IPS-20b (cell line): ENCODE results near the gene CHD9.
"Not testable (repeated sequence)": the region's sequence is repeated elsewhere in the genome, so short reads cannot be mapped to it uniquely, and the experiment has no call there.

Experiments
- H3K27ac ChIP-seq: one replicate; pipeline ENCODE4 v1.5.1; 2013; ENCODE audit warnings: low read length
- H3K27me3 ChIP-seq: 2 replicates; pipeline ENCODE4 v1.6.1; 2013; ENCODE audit warnings: mild to moderate bottlenecking, low read length, inconsistent platforms; ENCODE audit not compliant: insufficient read depth
- H3K36me3 ChIP-seq: 2 replicates; pipeline ENCODE4 v1.6.1; 2013; ENCODE audit warnings: low read depth, mild to moderate bottlenecking, inconsistent platforms, low read length, moderate library complexity; ENCODE audit not compliant: insufficient read depth
- H3K4me1 ChIP-seq: 2 replicates; pipeline ENCODE4 v1.6.1; 2013; ENCODE audit warnings: mild to moderate bottlenecking, control low read depth, inconsistent platforms, low read length, moderate library complexity; ENCODE audit not compliant: insufficient read depth
- H3K4me3 ChIP-seq: 2 replicates; pipeline ENCODE4 v1.5.1; 2013; ENCODE audit warnings: mild to moderate bottlenecking, low read length, inconsistent platforms
- H3K9ac ChIP-seq: 2 replicates; pipeline ENCODE4 v1.6.1; 2013; ENCODE audit warnings: low read depth, mild to moderate bottlenecking, inconsistent platforms, low read length, moderate library complexity
- H3K9me3 ChIP-seq: 2 replicates; pipeline ENCODE4 v1.6.1; 2013; ENCODE audit warnings: mild to moderate bottlenecking, low read depth, low read length, inconsistent platforms; ENCODE audit not compliant: insufficient read depth

The CHD9 gene

GRCh38 chr16:53064081-53064578, 9.3 kb downstream of the CHD9 start:
- H3K36me3 ChIP-seq = peaks cover 14% of the 10 kb centered on the region; the same call in 1 of the 2 replicates
- H3K27ac ChIP-seq = no peak overlapping the region
- no peak overlapping the region for H3K4me3 ChIP-seq
- H3K27me3 ChIP-seq = no peaks in the 10 kb centered on the region
- no peaks in the 10 kb centered on the region; the same call in 1 of the 2 replicates for H3K4me1 ChIP-seq
- no peak overlapping the region for H3K9ac ChIP-seq
- H3K9me3 ChIP-seq = no peaks in the 10 kb centered on the region

- H3K36me3 ChIP-seq = peaks cover 14% of the 10 kb centered on the region; the same call in 1 of the 2 replicates
- no peak overlapping the region for H3K4me3 ChIP-seq
- H3K9ac ChIP-seq = 0 out of 2 replicates have a peak overlapping the region, but pooled peaks have one; percentile 20
- H3K27me3 ChIP-seq = no peaks in the 10 kb centered on the region
- no peaks in the 10 kb centered on the region for H3K9me3 ChIP-seq
- H3K27ac ChIP-seq = no peak overlapping the region
- no peaks in the 10 kb centered on the region; the same call in 1 of the 2 replicates for H3K4me1 ChIP-seq
Measured at GRCh38 chr16:53065461-53066061, 10.8 kb downstream of the CHD9 start.

DNA sequence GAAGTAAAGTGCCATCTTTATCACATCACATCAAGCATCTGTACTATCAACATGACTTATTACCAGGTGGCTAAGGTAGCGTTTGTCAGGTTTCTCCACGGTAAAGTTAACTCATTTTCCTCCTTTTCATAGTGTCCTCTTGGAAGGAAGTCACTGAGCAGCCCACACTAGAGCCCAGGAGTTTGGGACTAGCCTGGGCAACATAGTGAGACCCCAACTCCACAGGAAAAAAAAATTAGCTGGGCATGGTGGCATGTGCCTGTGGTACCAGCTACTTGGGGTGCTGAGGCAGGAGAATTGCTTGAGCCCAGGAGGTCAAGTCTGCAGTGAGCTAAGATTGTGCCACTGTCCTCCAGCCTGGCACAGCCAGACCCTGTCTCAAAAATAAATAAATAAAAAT, 12.9 kb downstream of the CHD9 start:
- Histone ChIP-seq H3K4me1 (peaks cover 13% of the 10 kb centered on the region; the same call in 1 of the 2 replicates), H3K4me3 (no peak overlapping the region), H3K9ac (no peak overlapping the region), H3K27me3 (no peaks in the 10 kb centered on the region), H3K27ac (no peak overlapping the region), H3K36me3 (peaks cover 14% of the 10 kb centered on the region; the same call in 1 of the 2 replicates), H3K9me3 (no peaks in the 10 kb centered on the region)

- H3K27me3 ChIP-seq = no peaks in the 10 kb centered on the region
- H3K36me3 ChIP-seq = peaks cover 16% of the 10 kb centered on the region; the same call in 1 of the 2 replicates
- no peak overlapping the region for H3K4me3 ChIP-seq
- H3K27ac ChIP-seq = no peak overlapping the region
- 0 out of 2 replicates have a peak, but pooled peaks cover 7% of the 10 kb centered on the region for H3K9me3 ChIP-seq
- H3K9ac ChIP-seq = no peak overlapping the region
- H3K4me1 ChIP-seq = peaks cover 13% of the 10 kb centered on the region; the same call in 1 of the 2 replicates
Measured at GRCh38 chr16:53068423-53068833, 13.6 kb downstream of the CHD9 start.

GRCh38 chr16:53069772-53070171, 15.0 kb downstream of the CHD9 start:
- H3K27ac ChIP-seq = no peak overlapping the region
- H3K36me3 ChIP-seq = peaks cover 19% of the 10 kb centered on the region; the same call in 1 of the 2 replicates
- no peak overlapping the region for H3K9ac ChIP-seq
- H3K4me1 ChIP-seq = peaks cover 13% of the 10 kb centered on the region; the same call in 1 of the 2 replicates
- no peaks in the 10 kb centered on the region for H3K27me3 ChIP-seq
- H3K4me3 ChIP-seq = no peak overlapping the region
- peaks cover 20% of the 10 kb centered on the region for H3K9me3 ChIP-seq

DNA sequence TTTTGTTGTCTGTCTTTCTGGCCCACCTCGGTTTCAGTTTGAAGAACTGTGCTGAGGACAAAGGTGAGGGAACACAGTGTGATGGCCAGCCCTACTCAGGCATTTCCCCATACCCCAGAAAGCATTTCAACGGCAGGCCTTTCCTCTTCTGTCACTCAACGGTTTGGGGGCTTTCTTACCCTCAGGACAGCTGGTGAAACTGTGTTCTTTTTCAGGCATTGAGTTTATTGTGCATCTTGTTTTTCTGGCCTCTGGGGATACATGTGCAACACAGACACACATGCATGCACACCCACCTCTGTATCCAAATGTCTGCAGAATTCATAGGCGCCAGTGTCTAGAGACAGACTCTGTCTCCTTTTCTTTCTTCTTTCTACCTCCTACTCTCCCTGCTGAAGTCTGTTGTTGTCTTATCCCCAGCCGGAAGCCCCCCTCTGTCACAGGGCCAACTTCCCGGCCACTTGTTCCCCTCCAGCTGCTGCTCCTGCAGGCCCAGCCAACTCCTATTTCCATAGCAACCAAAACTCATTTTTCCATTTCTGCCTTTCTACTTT, 17.0 kb downstream of the CHD9 start:
- Histone ChIP-seq H3K4me3 (peak overlapping the region; percentile 11; the same call in 1 of the 2 replicates), H3K27ac (peak overlapping the region; percentile 28)

GRCh38 chr16:53073022-53073421, 18.2 kb downstream of the CHD9 start:
- H3K27me3 ChIP-seq = no peaks in the 10 kb centered on the region
- H3K4me3 ChIP-seq = no peak overlapping the region
- H3K4me1 ChIP-seq = peaks cover 13% of the 10 kb centered on the region; the same call in 1 of the 2 replicates
- H3K9ac ChIP-seq = no peak overlapping the region
- H3K27ac ChIP-seq = no peak overlapping the region
- H3K9me3 ChIP-seq = peaks cover 29% of the 10 kb centered on the region
- H3K36me3 ChIP-seq = peaks cover 12% of the 10 kb centered on the region; the same call in 1 of the 2 replicates

More for the DNA sequence above, 17.0 kb downstream of the CHD9 start:
- Histone ChIP-seq H3K36me3 (peaks cover 19% of the 10 kb centered on the region; the same call in 1 of the 2 replicates), H3K9ac (no peak overlapping the region; the same call in 1 of the 2 replicates), H3K9me3 (peaks cover 29% of the 10 kb centered on the region), H3K27me3 (no peaks in the 10 kb centered on the region), H3K4me1 (peaks cover 13% of the 10 kb centered on the region; the same call in 1 of the 2 replicates)

- H3K4me1 ChIP-seq = peaks cover 18% of the 10 kb centered on the region
- H3K36me3 ChIP-seq, H3K27ac ChIP-seq, H3K4me3 ChIP-seq, H3K27me3 ChIP-seq, H3K9ac ChIP-seq: not testable (repeated sequence)
- H3K9me3 ChIP-seq = peaks cover 29% of the 10 kb centered on the region
Measured at GRCh38 chr16:53074296-53074695, 19.5 kb downstream of the CHD9 start.

DNA sequence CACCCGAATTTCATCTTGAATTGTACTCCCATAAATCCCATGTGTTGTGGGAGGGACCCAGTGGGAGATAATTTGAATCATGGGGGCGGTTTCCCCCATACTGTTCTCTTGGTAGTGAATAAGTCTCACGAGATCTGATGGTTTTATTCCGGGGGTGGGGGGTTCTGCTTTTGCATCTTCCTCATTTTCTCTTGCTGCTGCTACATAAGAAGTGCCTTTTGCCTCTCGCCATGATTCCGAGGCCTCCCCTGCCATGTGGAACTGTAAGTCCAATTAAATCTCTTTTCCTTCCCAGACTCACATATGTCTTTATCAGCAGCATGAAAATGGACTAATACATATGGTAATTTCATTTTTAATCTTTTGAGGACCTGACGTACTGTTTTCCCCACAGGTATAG, 20.7 kb downstream of the CHD9 start:
- H3K36me3 ChIP-seq, H3K4me3 ChIP-seq, H3K9ac ChIP-seq, H3K27ac ChIP-seq, H3K27me3 ChIP-seq: not testable (repeated sequence)
- Histone ChIP-seq H3K9me3 (peaks cover 29% of the 10 kb centered on the region), H3K4me1 (peaks cover 30% of the 10 kb centered on the region)

- Histone ChIP-seq H3K27ac (no peak overlapping the region), H3K36me3 (0 out of 2 replicates have a peak, but pooled peaks cover 5% of the 10 kb centered on the region), H3K9me3 (peaks cover 24% of the 10 kb centered on the region), H3K4me1 (peaks cover 30% of the 10 kb centered on the region), H3K4me3 (no peak overlapping the region), H3K9ac (no peak overlapping the region), H3K27me3 (no peaks in the 10 kb centered on the region)
Measured at GRCh38 chr16:53078247-53078646, 23.5 kb downstream of the CHD9 start.

DNA sequence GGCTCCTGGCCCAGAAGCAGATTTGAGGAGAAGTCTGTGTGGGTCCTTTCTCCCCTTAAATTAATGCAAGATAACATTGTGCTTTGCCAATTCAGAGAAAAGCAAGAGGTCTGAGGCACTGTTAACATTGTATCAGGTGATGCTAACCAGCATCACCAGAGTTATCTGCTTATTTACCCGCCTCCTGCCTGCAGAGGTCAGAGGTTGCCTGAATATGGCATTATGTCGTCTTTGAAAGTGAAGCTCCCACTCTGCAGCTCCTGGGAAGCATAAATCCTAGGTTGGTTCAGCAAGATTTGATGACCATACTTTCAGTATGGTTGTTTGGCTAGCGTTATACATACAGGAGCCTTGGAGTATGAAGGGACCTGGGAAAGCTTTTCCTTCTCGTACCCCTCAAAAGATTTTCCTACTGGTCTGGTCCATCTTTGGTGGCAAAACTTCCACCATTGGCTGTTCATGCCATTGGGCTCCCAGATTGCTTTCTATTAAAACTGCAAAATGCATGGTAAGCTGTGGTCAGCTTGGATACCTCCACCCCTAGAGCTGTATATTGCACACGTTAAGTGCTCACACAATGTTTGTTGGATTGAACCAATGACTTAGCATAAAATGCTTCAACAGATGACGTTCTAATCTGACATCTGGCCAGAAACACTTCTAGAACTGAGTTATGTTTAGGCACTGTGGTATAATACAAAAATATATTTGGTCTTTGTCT, 24.1 kb downstream of the CHD9 start:
- no peaks in the 10 kb centered on the region for H3K27me3 ChIP-seq
- H3K9ac ChIP-seq = no peak overlapping the region
- H3K27ac ChIP-seq = no peak overlapping the region
- no peaks in the 10 kb centered on the region for H3K36me3 ChIP-seq
- H3K4me1 ChIP-seq = peaks cover 30% of the 10 kb centered on the region
- H3K4me3 ChIP-seq = no peak overlapping the region
- H3K9me3 ChIP-seq = peaks cover 18% of the 10 kb centered on the region
